GM12878 (cell line): ENCODE data around the gene FCRLA. TPM values are rescaled to one million over a fixed set of nuclear protein-coding genes. Genes with fewer than 3 reads are reported as not detected.

Source experiments
- ATAC-seq: fragments of 200-7000 bp; cut with Tn5 transposase; 3 replicates; pipeline ENCODE4 v1.9.1; 2020; ENCODE audit warnings: mild to moderate bottlenecking, moderate library complexity
- BruUV-seq: library from RNA; stranded (reverse); fragments of 400-500 nt; replicated peaks from 2 replicates; lab custom pipeline; 2021; lab: Mats Ljungman, UMichigan
- CTCF ChIA-PET: fragments of 300-600 bp; sonication (Branson Sonifier 250); formaldehyde crosslinking; extraction: SDS; loops from one replicate; lab custom pipeline; 2021; ENCODE audit warnings: inconsistent platforms; lab: Yijun Ruan, JAX
- POLR2A ChIA-PET: fragments of 350-600 bp; formaldehyde crosslinking; extraction: SDS; loops from one replicate; lab custom pipeline; 2021; ENCODE audit warnings: inconsistent platforms; lab: Charles Lee
- RAD21 ChIA-PET: fragments of 300-600 bp; sonication (Branson Sonifier 250); formaldehyde crosslinking; loops from one replicate; lab custom pipeline; 2023; ENCODE audit warnings: antibody characterized with exemption; ENCODE audit not compliant: unreplicated experiment; lab: Charles Lee
- SMC1A ChIA-PET: fragments of 300-600 bp; sonication (Branson Sonifier 250); formaldehyde crosslinking; loops from one replicate; lab custom pipeline; 2023; ENCODE audit not compliant: unreplicated experiment, uncharacterized antibody; lab: Charles Lee
- DNase-seq: peaks from one replicate; pipeline ENCODE4 v3.0.0-alpha.2; 2011; ENCODE audit warnings: low read depth, low spot score
- FAIRE-seq: peaks from 3 replicates; lab custom pipeline; 2011; peaks lifted over from hg19 to GRCh38; lab: Jason Lieb, UNC
- H2AFZ ChIP-seq: 2 replicates; pipeline ENCODE4 v1.6.0; 2011; ENCODE audit warnings: low read depth, low read length, control low read depth; ENCODE audit not compliant: control insufficient read depth
- H3K27ac ChIP-seq: 2 replicates; pipeline ENCODE4 v1.5.1; 2011; ENCODE audit warnings: control low read depth; ENCODE audit not compliant: control insufficient read depth, insufficient read depth
- H3K27me3 ChIP-seq, 2 experiments: replicated peaks in 1 of 2; 2 replicates each; pipeline versions ENCODE4 v1.6.0 to v1.6.1; 2011; ENCODE audit warnings: low read length in 1 of 2; ENCODE audit not compliant: control insufficient read depth in 2 of 2, insufficient read depth in 2 of 2
- H3K36me3 ChIP-seq, 2 experiments: 2 replicates each; pipeline ENCODE4 v1.5.1; 2011; ENCODE audit warnings: low read length in 1 of 2; ENCODE audit not compliant: control insufficient read depth in 2 of 2, insufficient read depth in 2 of 2
- H3K4me1 ChIP-seq: 2 replicates; pipeline ENCODE4 v1.6.1; 2011; ENCODE audit warnings: mild to moderate bottlenecking, low read length, moderate library complexity, mixed read lengths; ENCODE audit not compliant: control insufficient read depth, insufficient read depth
- H3K4me2 ChIP-seq: 2 replicates; pipeline ENCODE4 v1.6.0; 2011; ENCODE audit warnings: control low read depth; ENCODE audit not compliant: control insufficient read depth, insufficient read depth
- H3K4me3 ChIP-seq: fragments of 200-600 bp; sonication (generic); 2 replicates; pipeline ENCODE4 v1.5.1; 2016
- H3K79me2 ChIP-seq: 2 replicates; pipeline ENCODE4 v1.6.0; 2011; ENCODE audit warnings: low read length; ENCODE audit not compliant: control insufficient read depth, insufficient read depth
- H3K9ac ChIP-seq: 2 replicates; pipeline ENCODE4 v1.8.0; 2011; ENCODE audit warnings: low read length, control low read depth, mixed read lengths; ENCODE audit not compliant: control insufficient read depth, insufficient read depth
- H3K9me3 ChIP-seq: replicated peaks from 3 replicates; pipeline ENCODE4 v1.5.1; 2011; ENCODE audit warnings: mild to moderate bottlenecking, low read length; ENCODE audit not compliant: control insufficient read depth, insufficient read depth
- H4K20me1 ChIP-seq: 2 replicates; pipeline ENCODE4 v1.6.0; 2011; ENCODE audit not compliant: control insufficient read depth, insufficient read depth
- BACH1 ChIP-seq: fragments of 450-650 bp; IDR thresholded peaks from 2 replicates; pipeline ENCODE4 v1.6.1; 2017; ENCODE audit warnings: mild to moderate bottlenecking, borderline replicate concordance
- BHLHE40 ChIP-seq, 2 experiments: fragments of 450-650 bp in 1 of 2; IDR thresholded peaks; 2 replicates each; pipeline ENCODE4 v1.6.1; 2011 to 2017; ENCODE audit warnings: low read depth in 2 of 2, borderline replicate concordance in 1 of 2, improper control_type of control experiment in 1 of 2, low read length in 1 of 2, mild to moderate bottlenecking in 1 of 2
- BMI1 ChIP-seq: fragments of 450-650 bp; IDR thresholded peaks from 2 replicates; pipeline ENCODE4 v1.6.1; 2016; ENCODE audit warnings: mild to moderate bottlenecking, moderate library complexity, borderline replicate concordance
- CHD4 ChIP-seq: fragments of 200-600 bp; sonication (generic); IDR thresholded peaks from 2 replicates; pipeline ENCODE4 v1.6.1; 2016; ENCODE audit warnings: mild to moderate bottlenecking
- IKZF2 ChIP-seq, 2 experiments: fragments of 450-650 bp; IDR thresholded peaks; 2 replicates each; pipeline ENCODE4 v1.6.1; 2017; ENCODE audit warnings: mild to moderate bottlenecking in 2 of 2, moderate library complexity in 2 of 2
- JUNB ChIP-seq: IDR thresholded peaks from 2 replicates; pipeline ENCODE4 v1.6.1; 2016; ENCODE audit warnings: antibody characterized with exemption, mild to moderate bottlenecking
- MEF2A ChIP-seq: IDR thresholded peaks from 2 replicates; pipeline ENCODE4 v1.6.1; 2011; ENCODE audit warnings: low read depth, mild to moderate bottlenecking, low read length, moderate library complexity; ENCODE audit not compliant: insufficient read depth
- MEF2B ChIP-seq: fragments of 450-650 bp; IDR thresholded peaks from 2 replicates; pipeline ENCODE4 v1.6.1; 2018; ENCODE audit warnings: mild to moderate bottlenecking, moderate library complexity; ENCODE audit not compliant: partially characterized antibody, poor library complexity, severe bottlenecking
- MTA3 ChIP-seq: IDR thresholded peaks from 2 replicates; pipeline ENCODE4 v1.6.1; 2012; ENCODE audit warnings: low read length, inconsistent platforms, borderline replicate concordance
- MYC ChIP-seq: IDR thresholded peaks from 2 replicates; pipeline ENCODE4 v1.6.1; 2011; ENCODE audit warnings: mild to moderate bottlenecking, low read length, moderate library complexity, inconsistent platforms; ENCODE audit not compliant: insufficient read depth, insufficient replicate concordance, insufficient read length, severe bottlenecking
- NFYB ChIP-seq: IDR thresholded peaks from 2 replicates; pipeline ENCODE4 v1.6.1; 2011; ENCODE audit warnings: low read depth, mild to moderate bottlenecking, low read length, improper control_type of control experiment, moderate library complexity; ENCODE audit not compliant: insufficient read depth
- NR2C1 ChIP-seq: fragments of 450-650 bp; IDR thresholded peaks from 2 replicates; pipeline ENCODE4 v1.6.1; 2017; ENCODE audit warnings: antibody characterized with exemption, mild to moderate bottlenecking, moderate library complexity
- POLR2AphosphoS5 ChIP-seq: IDR thresholded peaks from 2 replicates; pipeline ENCODE4 v1.6.1; 2011; ENCODE audit warnings: mild to moderate bottlenecking, low read length, inconsistent platforms
- SIX5 ChIP-seq: IDR thresholded peaks from 2 replicates; pipeline ENCODE4 v1.6.1; 2011; ENCODE audit warnings: mild to moderate bottlenecking, low read depth, low read length, moderate library complexity; ENCODE audit not compliant: severe bottlenecking
- ZNF24 ChIP-seq: fragments of 450-650 bp; IDR thresholded peaks from 2 replicates; pipeline ENCODE4 v1.6.1; 2017; ENCODE audit warnings: antibody characterized with exemption, mild to moderate bottlenecking
- WGBS: methylation state at CpG from one replicate; pipeline ENCODE4 v1.1.6; 2016; ENCODE audit warnings: low lambda C conversion rate; ENCODE audit not compliant: insufficient replicate concordance, insufficient coverage; ENCODE audit errors: missing lambda C conversion rate; 5-methylcytosine and 5-hydroxymethylcytosine counted together
- in situ Hi-C: fragments of 300-500 bp; cut with MboI; formaldehyde crosslinking; loops from 9 replicates; pipeline ENCODE4 v1.14.3; 2018; ENCODE audit warnings: mixed read lengths
- intact Hi-C: fragments of 100-400 bp; cut with micrococcal nuclease; formaldehyde crosslinking; loops from one replicate; pipeline ENCODE4 v1.14.2; 2022; ENCODE audit not compliant: unreplicated experiment
- polyA plus RNA-seq, 11 experiments: library from polyadenylated mRNA; depleted of rRNA in 4 of 11; unstranded in 6 of 11; stranded (reverse) in 5 of 11; fragments of >200 nt; fragmentation: Nextera tagmentation in 4 of 11; fragmentation: Illumina TruSeq in 1 of 11; extraction: Ambion mirVana in 4 of 11; extraction: Trizol in 1 of 11; gene quantifications; 1 replicate in 1 of 11; 2 replicates in 10 of 11; pipeline versions ENCODE4 v1.2.1 to v1.2.3, GENCODE V29; 2011 to 2016; ENCODE audit warnings: inconsistent platforms in 2 of 11, missing spikeins in 2 of 11, low read depth in 1 of 11
- total RNA-seq, 4 experiments: library from RNA; depleted of rRNA in 3 of 4; stranded (reverse); fragments of >200 nt in 3 of 4; fragmentation: Illumina TruSeq in 1 of 4; extraction: Trizol in 1 of 4; gene quantifications; 2 replicates each; pipeline versions ENCODE4 v1.2.1 to v1.2.3, GENCODE V29; 2013 to 2021

The FCRLA gene
- total and polyA plus RNA-seq, 10 of the 15 experiments (the other 5 are each of a cell fraction or from before 2014, with no cell fraction given), result 130 to 714 (median 374) TPM

DNA sequence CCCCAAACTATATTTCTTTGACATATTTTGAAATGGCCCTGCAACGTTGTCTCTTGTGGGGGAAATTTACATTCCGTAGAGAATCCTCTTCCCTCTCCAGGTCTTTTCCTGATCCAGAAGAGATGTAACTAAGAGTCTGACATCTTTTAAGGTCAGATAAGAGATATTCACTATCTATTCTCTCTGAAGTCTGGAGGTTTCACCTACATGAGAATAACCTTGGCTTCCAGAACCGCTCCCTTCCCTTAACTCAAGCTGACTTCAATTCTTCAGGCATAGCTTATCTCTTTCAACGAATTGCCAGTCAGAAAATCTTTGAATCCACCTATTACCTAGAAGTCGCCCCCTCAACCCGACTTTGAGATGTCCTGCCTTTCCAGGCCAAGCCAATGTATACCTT, 24.2 kb downstream of the FCRLA start:
- no peak for ATAC-seq
- Histone ChIP-seq H4K20me1 (no peaks in the 10 kb centered on the region), H3K79me2 (peaks cover 4% of the 10 kb centered on the region), H3K4me3 (no peak overlapping the region), H3K27me3 (no peaks in the 10 kb centered on the region), H3K4me2 (no peak overlapping the region), H3K36me3 (no peaks in the 10 kb centered on the region), H3K4me1 (peaks cover 37% of the 10 kb centered on the region)
- RAD21 ChIA-PET, result interaction anchor here (1.9 kb wide), 1 partner anchor 24 kb away, joined by 5 read pairs; the partner anchor contains the start of gene FCRLA
- CTCF ChIA-PET, result interaction anchor here (1.2 to 16.4 kb wide), 3 partner anchors 16 to 244 kb away, joined by 3 to 262 read pairs (median 75); partner anchors contain the start of gene FCRLA
- no peak for TF ChIP-seq NR2C1
- no peak for TF ChIP-seq MEF2B
- TF ChIP-seq MYC, result no peak
- TF ChIP-seq, all 136 proteins: peak for 0
- H3K9me3 ChIP-seq, result no peaks in the 10 kb centered on the region
- intact Hi-C loops, result no loop called here
- H3K9ac ChIP-seq, result no peak overlapping the region
- no peak for DNase-seq
- no peak for FAIRE-seq
- SMC1A ChIA-PET, result interaction anchor here (1.1 to 6.4 kb wide), 3 partner anchors 7 to 24 kb away, joined by 3 to 84 read pairs (median 11); partner anchors contain the start of gene FCRLA
- BruUV-seq, result no TSS peak
- POLR2A ChIA-PET, result interaction anchor here (1.1 kb wide), 1 partner anchor 17 kb away, joined by 3 read pairs; no protein-coding TSS in a partner anchor
- no peak overlapping the region for H2AFZ ChIP-seq
- no peak overlapping the region for H3K27ac ChIP-seq
- in situ Hi-C loops, result no loop called here
- 91% methylated on average over 6 of the region's 6 CpGs for WGBS

DNA sequence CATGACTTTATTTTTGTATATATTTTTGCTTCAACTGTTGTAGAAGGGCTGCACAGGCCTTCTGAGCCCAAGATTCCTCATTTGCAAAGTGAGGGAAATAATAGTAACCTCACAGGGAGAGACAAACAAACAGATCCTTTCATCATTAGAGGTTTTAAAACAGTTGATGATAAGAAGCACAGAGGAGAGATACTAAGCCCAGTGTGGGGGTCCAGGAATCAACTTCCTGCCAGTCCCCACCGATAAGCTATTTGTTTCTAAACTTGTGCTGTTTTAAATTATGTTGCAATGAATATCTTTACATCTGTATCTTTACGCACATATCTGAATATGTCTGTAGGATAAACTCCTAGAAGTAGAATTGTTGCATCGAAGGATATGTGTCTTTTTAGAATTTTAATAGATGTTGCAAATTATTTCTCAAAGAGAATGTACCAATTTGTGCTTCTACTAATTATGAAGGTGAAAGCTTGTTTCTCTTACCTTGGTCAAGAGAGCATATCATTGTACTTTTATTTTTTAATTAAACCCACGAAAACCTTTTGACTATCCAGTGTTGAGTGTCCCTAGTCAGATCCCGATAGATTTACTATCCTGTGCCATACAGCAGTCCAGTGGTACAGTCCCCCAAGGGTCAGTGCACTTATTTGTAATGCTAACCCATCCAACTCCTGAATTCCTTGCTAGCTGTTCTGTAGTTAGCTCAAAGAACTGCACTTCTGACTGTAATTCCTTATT, 25.1 kb downstream of the FCRLA start:
- peaks cover 46% of the 10 kb centered on the region for H3K4me1 ChIP-seq
- no peak overlapping the region for H2AFZ ChIP-seq
- BruUV-seq, result no TSS peak
- H4K20me1 ChIP-seq, result no peaks in the 10 kb centered on the region
- H3K79me2 ChIP-seq, result peaks cover under 1% of the 10 kb centered on the region; the same call in 1 of the 2 replicates
- POLR2A ChIA-PET, result interaction anchor here (1.1 to 1.2 kb wide), 2 partner anchors 16 to 24 kb away, joined by 3 read pairs; no protein-coding TSS in a partner anchor
- in situ Hi-C loops (no loop called here), intact Hi-C loops (no loop called here)
- RAD21 ChIA-PET, result no interaction called here
- no peak overlapping the region for H3K9ac ChIP-seq
- ATAC-seq (no peak), DNase-seq (no peak), FAIRE-seq (no peak)
- CTCF ChIA-PET, result interaction anchor here (1.0 to 16.4 kb wide), 6 partner anchors 10 to 245 kb away, joined by 3 to 262 read pairs (median 4); partner anchors contain the start of gene FCRLA
- H3K9me3 ChIP-seq, result no peaks in the 10 kb centered on the region
- H3K4me3 ChIP-seq, result no peak overlapping the region
- SMC1A ChIA-PET, result interaction anchor here (0.8 to 1.7 kb wide), 7 partner anchors 10 to 248 kb away, joined by 3 to 6 read pairs (median 4); partner anchors contain the start of gene FCRLA
- no peak overlapping the region for H3K27ac ChIP-seq
- H3K36me3 ChIP-seq, result no peaks in the 10 kb centered on the region
- H3K27me3 ChIP-seq, result no peaks in the 10 kb centered on the region
- no peak overlapping the region for H3K4me2 ChIP-seq
- WGBS, result 76% methylated on average over 5 of the region's 5 CpGs
- TF ChIP-seq BHLHE40 (IDR thresholded peaks at IDR 0.05; ENCODE audit: borderline replicate concordance in 1 of 2, low read depth in 2 of 2, low read length in 1 of 2), result no peak
- no peak for TF ChIP-seq MEF2A
- TF ChIP-seq BMI1, result no peak
- no peak for TF ChIP-seq ZNF24
- TF ChIP-seq NFYB, result no peak
- no peak for TF ChIP-seq BACH1
- TF ChIP-seq POLR2AphosphoS5, result no peak
- no peak for TF ChIP-seq MTA3
- no peak for TF ChIP-seq CHD4
- TF ChIP-seq JUNB, result no peak
- TF ChIP-seq IKZF2 (IDR thresholded peaks at IDR 0.05), result no peak
- TF ChIP-seq SIX5, result no peak
